ENCODE measurements around the gene OCIAD1. TPM values are rescaled to one million over a fixed set of nuclear protein-coding genes. Genes with fewer than 3 reads are reported as not detected.

Gene OCIAD1
- total and polyA plus RNA-seq, 10 of the 15 experiments (the other 5 are each of a cell fraction or from before 2014, with no cell fraction given), result 89.1 to 196 (median 136) TPM

GRCh38 chr4:48853604-48854394, 22.9 kb downstream of the OCIAD1 start:
- RAD21 ChIA-PET (ENCODE audit: unreplicated experiment), result no interaction called here
- CTCF ChIA-PET, result no interaction called here
- H3K9me3 ChIP-seq (replicated peaks; ENCODE audit: control insufficient read depth, insufficient read depth, low read length), result no peaks in the 10 kb centered on the region
- DNase-seq (ENCODE audit: low read depth, low spot score) (no peak), FAIRE-seq (no peak), ATAC-seq (no peak)
- H3K4me2 ChIP-seq (ENCODE audit: control insufficient read depth, insufficient read depth), result no peak overlapping the region
- H3K4me1 ChIP-seq (ENCODE audit: control insufficient read depth, insufficient read depth, low read length), result no peaks in the 10 kb centered on the region
- in situ Hi-C loops (cut with MboI) (no loop called here), intact Hi-C loops (cut with micrococcal nuclease; ENCODE audit: unreplicated experiment) (no loop called here)
- WGBS (ENCODE audit: insufficient coverage, insufficient replicate concordance, low lambda C conversion rate, missing lambda C conversion rate), result 83% methylated on average over 4 of the region's 4 CpGs
- no peak overlapping the region for H3K4me3 ChIP-seq
- no peaks in the 10 kb centered on the region for H3K79me2 ChIP-seq (ENCODE audit: control insufficient read depth, insufficient read depth, low read length)
- no peaks in the 10 kb centered on the region for H3K27me3 ChIP-seq (replicated peaks in 1 of 2; ENCODE audit: control insufficient read depth in 2 of 2, insufficient read depth in 2 of 2, low read length in 1 of 2)
- H3K27ac ChIP-seq (ENCODE audit: control insufficient read depth, insufficient read depth), result no peak overlapping the region
- POLR2A ChIA-PET, result no interaction called here
- no peaks in the 10 kb centered on the region for H4K20me1 ChIP-seq (ENCODE audit: control insufficient read depth, insufficient read depth)
- H3K9ac ChIP-seq (ENCODE audit: control insufficient read depth, insufficient read depth, low read length), result no peak overlapping the region
- H3K36me3 ChIP-seq (ENCODE audit: control insufficient read depth in 2 of 2, insufficient read depth in 2 of 2, low read length in 1 of 2), result peaks cover 4 to 16% of the 10 kb centered on the region in 2 experiments; a peak in 3 of 4 replicates
- no peak overlapping the region for H2AFZ ChIP-seq (ENCODE audit: control insufficient read depth, low read depth, low read length)
- SMC1A ChIA-PET (ENCODE audit: uncharacterized antibody, unreplicated experiment), result no interaction called here
- BruUV-seq (replicated peaks), result TSS peak; percentile 35
- no peak for TF ChIP-seq USF2 (IDR thresholded peaks at IDR 0.05; ENCODE audit: borderline replicate concordance, low read depth, low read length)
- TF ChIP-seq RUNX3 (IDR thresholded peaks at IDR 0.05; ENCODE audit: low read length), result no peak
- no peak for TF ChIP-seq NFIC (IDR thresholded peaks at IDR 0.05; ENCODE audit: low read depth, low read length)
- no peak for TF ChIP-seq NRF1 (conservative IDR thresholded peaks at IDR 0.05; ENCODE audit: low read depth, low read length)
- no peak for TF ChIP-seq ZNF592 (IDR thresholded peaks at IDR 0.05)
- no peak for TF ChIP-seq SREBF1 (IDR thresholded peaks at IDR 0.05; ENCODE audit: low read length)
- TF ChIP-seq E2F8 (IDR thresholded peaks at IDR 0.05; ENCODE audit: low read depth, partially characterized antibody), result no peak
- TF ChIP-seq KAT2A (conservative IDR thresholded peaks at IDR 0.05; ENCODE audit: control insufficient read depth, low read depth, low read length), result no peak
- TF ChIP-seq POU2F2 (IDR thresholded peaks at IDR 0.05; ENCODE audit: borderline replicate concordance, low read depth, low read length), result no peak
- no peak for TF ChIP-seq EGR1 (IDR thresholded peaks at IDR 0.05; ENCODE audit: borderline replicate concordance in 1 of 2, low read depth in 2 of 2, low read length in 2 of 2)
- TF ChIP-seq EP300 (IDR thresholded peaks at IDR 0.05; ENCODE audit: borderline replicate concordance in 1 of 2, control insufficient read depth in 1 of 2, low read depth in 2 of 2, low read length in 2 of 2), result no peak
- no peak for TF ChIP-seq ZSCAN29 (IDR thresholded peaks at IDR 0.05)
- TF ChIP-seq CHD1 (IDR thresholded peaks at IDR 0.05; ENCODE audit: low read depth, low read length), result no peak
- TF ChIP-seq DPF2 (IDR thresholded peaks at IDR 0.05), result no peak
- no peak for TF ChIP-seq NFYA (IDR thresholded peaks at IDR 0.05; ENCODE audit: borderline replicate concordance, low read depth, low read length)
- TF ChIP-seq STAT3 (IDR thresholded peaks at IDR 0.05; ENCODE audit: low read depth, low read length), result no peak

Measured in GM12878 (cell line).